BJ (cell line): ENCODE results near the gene MFF. TPM values are rescaled to one million over a fixed set of nuclear protein-coding genes. Genes with fewer than 3 reads are reported as not detected.

Experiments
- CTCF ChIA-PET: fragments of 350-600 bp; formaldehyde crosslinking; extraction: SDS; loops from one replicate; lab custom pipeline; 2021; ENCODE audit warnings: antibody characterized with exemption, inconsistent platforms; lab: Yijun Ruan, JAX
- POLR2A ChIA-PET: fragments of 300-600 bp; sonication (Branson Sonifier 250); formaldehyde crosslinking; extraction: SDS; loops from one replicate; lab custom pipeline; 2021; ENCODE audit warnings: antibody characterized with exemption; lab: Charles Lee
- DNase-seq: peaks from one replicate; pipeline ENCODE4 v3.0.0-alpha.2; 2011; ENCODE audit warnings: low read depth
- H3K27me3 ChIP-seq: 2 replicates; pipeline ENCODE4 v1.6.0; 2011; ENCODE audit warnings: low read length; ENCODE audit not compliant: control insufficient read depth, insufficient read depth
- H3K36me3 ChIP-seq: 2 replicates; pipeline ENCODE4 v1.5.1; 2011; ENCODE audit warnings: low read length; ENCODE audit not compliant: control insufficient read depth, insufficient read depth
- H3K4me3 ChIP-seq: 2 replicates; pipeline ENCODE4 v1.5.1; 2011; ENCODE audit warnings: low read depth, mild to moderate bottlenecking, control low read depth, low read length
- polyA plus RNA-seq: library from polyadenylated mRNA; depleted of rRNA; stranded (reverse); fragments of >200 nt; gene quantifications from 2 replicates; pipeline ENCODE4 v1.2.3, GENCODE V29; 2011
- TF ChIP-seq, protein P1 (sequence below): IDR thresholded peaks from 2 replicates; pipeline ENCODE4 v1.5.1; 2011; ENCODE audit warnings: low read depth, mild to moderate bottlenecking, control low read depth, inconsistent platforms, low read length, moderate library complexity; ENCODE audit not compliant: insufficient read depth

The MFF gene
- polyA plus RNA-seq, 1 experiment, result 56.0 TPM

DNA sequence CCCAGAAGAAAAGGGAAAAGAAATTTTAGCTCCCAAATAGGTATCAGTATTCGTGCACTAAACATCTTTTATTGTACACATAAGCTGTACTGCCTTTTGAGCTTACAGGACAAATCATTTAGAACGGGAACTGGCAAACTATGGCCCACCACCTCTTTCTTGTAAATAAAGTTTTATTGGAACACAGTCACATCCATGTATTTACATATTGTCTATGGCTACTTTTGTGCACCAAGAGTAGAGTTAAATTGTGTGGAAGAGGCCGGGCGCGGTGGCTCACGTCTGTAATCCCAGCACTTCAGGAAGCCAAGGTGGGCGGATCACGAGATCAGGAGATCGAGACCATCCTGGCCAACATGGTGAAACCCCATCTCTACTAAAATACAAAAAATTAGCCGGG, 48.3 kb downstream of the MFF start:
- POLR2A ChIA-PET, result interaction anchor here (0.7 kb wide), 1 partner anchor 10 kb away, joined by 12 read pairs; no protein-coding TSS in a partner anchor

DNA sequence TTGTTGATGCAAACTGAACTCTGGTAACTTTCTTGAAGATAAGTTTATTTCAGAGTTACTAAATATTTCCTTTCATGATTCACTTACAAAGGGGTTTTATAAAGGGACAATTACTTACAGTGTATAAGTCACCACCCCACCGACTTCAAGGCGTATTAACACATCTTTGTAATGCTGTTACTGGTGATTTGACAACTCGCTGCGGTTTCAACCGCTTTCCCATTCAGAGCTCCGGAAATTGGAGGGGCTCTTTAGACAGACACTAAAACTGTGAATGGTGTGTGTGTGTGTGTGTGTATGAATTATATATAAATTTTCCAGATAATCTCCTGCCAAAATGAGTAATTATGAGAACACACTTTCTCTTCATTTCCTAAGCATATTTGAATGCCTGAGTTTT, 49.1 kb downstream of the MFF start:
- CTCF ChIA-PET, result interaction anchor here (0.7 to 1.4 kb wide), 2 partner anchors 18 to 1329 kb away, joined by 3 to 4 read pairs; no protein-coding TSS in a partner anchor
- Histone ChIP-seq H3K27me3 (no peaks in the 10 kb centered on the region), H3K36me3 (no peaks in the 10 kb centered on the region), H3K4me3 (no peak overlapping the region)
- TF ChIP-seq, protein P1, sequence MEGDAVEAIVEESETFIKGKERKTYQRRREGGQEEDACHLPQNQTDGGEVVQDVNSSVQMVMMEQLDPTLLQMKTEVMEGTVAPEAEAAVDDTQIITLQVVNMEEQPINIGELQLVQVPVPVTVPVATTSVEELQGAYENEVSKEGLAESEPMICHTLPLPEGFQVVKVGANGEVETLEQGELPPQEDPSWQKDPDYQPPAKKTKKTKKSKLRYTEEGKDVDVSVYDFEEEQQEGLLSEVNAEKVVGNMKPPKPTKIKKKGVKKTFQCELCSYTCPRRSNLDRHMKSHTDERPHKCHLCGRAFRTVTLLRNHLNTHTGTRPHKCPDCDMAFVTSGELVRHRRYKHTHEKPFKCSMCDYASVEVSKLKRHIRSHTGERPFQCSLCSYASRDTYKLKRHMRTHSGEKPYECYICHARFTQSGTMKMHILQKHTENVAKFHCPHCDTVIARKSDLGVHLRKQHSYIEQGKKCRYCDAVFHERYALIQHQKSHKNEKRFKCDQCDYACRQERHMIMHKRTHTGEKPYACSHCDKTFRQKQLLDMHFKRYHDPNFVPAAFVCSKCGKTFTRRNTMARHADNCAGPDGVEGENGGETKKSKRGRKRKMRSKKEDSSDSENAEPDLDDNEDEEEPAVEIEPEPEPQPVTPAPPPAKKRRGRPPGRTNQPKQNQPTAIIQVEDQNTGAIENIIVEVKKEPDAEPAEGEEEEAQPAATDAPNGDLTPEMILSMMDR, result no peak
- POLR2A ChIA-PET, result interaction anchor here (0.7 kb wide), 1 partner anchor 9 kb away, joined by 12 read pairs; no protein-coding TSS in a partner anchor
- no peak for DNase-seq

More for the DNA sequence above, 48.3 kb downstream of the MFF start:
- no peak for DNase-seq
- Histone ChIP-seq H3K27me3 (no peaks in the 10 kb centered on the region), H3K4me3 (no peak overlapping the region), H3K36me3 (no peaks in the 10 kb centered on the region)
- CTCF ChIA-PET, result interaction anchor here (1.4 kb wide), 1 partner anchor 19 kb away, joined by 4 read pairs; no protein-coding TSS in a partner anchor
- TF ChIP-seq, protein P1, result no peak

DNA sequence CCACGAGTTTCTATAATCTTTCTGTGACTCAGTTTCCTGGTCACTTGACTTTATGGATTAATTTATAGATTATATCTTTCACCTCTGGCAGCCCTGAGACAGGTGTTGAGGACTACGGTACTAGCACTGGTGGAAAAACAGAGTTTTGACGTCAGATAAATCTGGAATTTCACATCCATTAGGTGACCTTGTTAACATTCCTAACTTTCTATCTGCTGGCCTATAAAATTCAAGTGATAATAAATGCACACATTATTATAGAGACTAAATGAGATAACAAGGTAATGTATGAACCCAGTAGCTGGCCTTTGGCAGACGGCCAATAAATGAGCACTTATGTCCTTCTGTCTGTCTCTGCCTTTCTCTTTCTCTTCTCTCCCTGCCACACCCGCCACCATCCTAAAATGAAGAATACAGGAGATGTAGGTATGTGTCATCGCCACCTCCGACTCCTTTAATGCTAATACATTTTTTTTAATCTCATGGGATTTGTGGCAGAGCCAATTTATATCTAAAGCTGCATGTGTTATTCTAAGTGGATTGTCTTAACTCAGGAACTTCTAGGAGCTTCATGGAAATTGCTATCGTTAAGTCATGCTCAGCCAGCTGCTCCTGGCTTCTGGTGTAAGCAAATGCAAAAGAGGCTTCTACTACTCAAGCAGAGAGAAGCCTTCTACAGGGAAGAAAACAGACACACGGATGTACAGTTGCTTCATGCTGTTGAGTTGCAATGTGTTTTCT, 51.8 kb downstream of the MFF start:
- Histone ChIP-seq H3K36me3 (no peaks in the 10 kb centered on the region), H3K27me3 (no peaks in the 10 kb centered on the region), H3K4me3 (no peak overlapping the region)
- no peak for DNase-seq
- POLR2A ChIA-PET, result no interaction called here
- TF ChIP-seq, protein P1, result no peak
- CTCF ChIA-PET, result interaction anchor here (1.0 to 1.8 kb wide), 3 partner anchors 10 to 29 kb away, joined by 3 to 7 read pairs (median 4); no protein-coding TSS in a partner anchor

DNA sequence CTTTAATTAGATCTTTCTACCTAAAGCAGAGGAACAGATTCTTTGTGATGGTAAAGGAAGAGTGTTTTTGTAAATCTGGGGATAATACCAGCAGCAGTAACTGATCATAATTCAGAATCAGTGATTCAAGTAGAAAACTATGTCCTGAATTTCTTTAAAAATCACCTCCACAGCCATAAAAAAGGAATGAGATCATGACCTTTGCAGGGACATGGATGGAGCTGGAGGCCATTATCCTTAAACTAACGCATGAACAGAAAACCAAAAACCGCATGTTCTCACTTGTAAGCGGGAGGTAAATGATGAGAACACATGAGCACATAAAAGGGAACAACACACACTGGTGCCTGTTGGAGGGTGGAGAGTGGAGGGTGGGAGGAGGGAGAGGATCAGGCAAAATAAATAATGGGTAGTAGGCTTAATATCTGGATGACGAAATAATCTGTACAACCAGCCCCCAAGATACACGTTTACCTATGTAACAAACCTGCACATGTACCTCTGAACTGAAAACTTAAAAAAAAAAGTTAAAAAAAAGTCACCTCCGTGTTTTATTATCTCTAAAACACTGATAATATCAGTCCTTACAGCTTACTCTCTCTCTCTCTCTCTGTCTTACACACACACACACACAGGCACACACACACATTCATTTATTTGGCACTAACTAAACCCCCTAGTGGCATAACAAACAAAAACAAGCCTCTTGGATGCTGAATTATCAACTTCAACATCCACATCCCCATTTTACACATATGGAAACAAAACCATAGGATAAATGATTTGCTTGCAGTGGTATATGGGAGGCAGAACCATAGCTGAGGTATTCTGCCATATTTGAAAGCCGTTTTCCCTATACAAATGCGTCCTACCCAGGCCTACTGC, 52.7 kb downstream of the MFF start:
- no peak for DNase-seq
- H3K36me3 ChIP-seq, result no peaks in the 10 kb centered on the region
- POLR2A ChIA-PET, result no interaction called here
- TF ChIP-seq, protein P1, result no peak
- no peak overlapping the region for H3K4me3 ChIP-seq
- CTCF ChIA-PET, result interaction anchor here (1.2 to 1.8 kb wide), 5 partner anchors 9 to 1279 kb away, joined by 3 to 7 read pairs (median 3); partner anchors contain the start of gene SCYGR1
- no peaks in the 10 kb centered on the region for H3K27me3 ChIP-seq
